Uterus (tissue), 2 donors: Measurements from ENCODE around the gene RNF32.
"Not testable (repeated sequence)": the region's sequence is repeated elsewhere in the genome, so short reads cannot be mapped to it uniquely, and the experiment has no call there.

ENCODE experiments used
- CTCF ChIP-seq, 4 experiments: fragments of 200-600 bp in 2 of 4; fragments of 450-650 bp in 2 of 4; sonication (generic) in 2 of 4; IDR thresholded peaks; one replicate each; pipeline ENCODE4 v1.5.1; 2016 to 2019; ENCODE audit warnings: antibody characterized with exemption in 4 of 4, mild to moderate bottlenecking in 2 of 4, moderate library complexity in 1 of 4
- POLR2A ChIP-seq, 2 donors: fragments of 450-650 bp; IDR thresholded peaks; one replicate each; pipeline ENCODE4 v1.6.1; 2016; ENCODE audit warnings: antibody characterized with exemption in 2 of 2, mild to moderate bottlenecking in 1 of 2, moderate library complexity in 1 of 2

GRCh38 chr7:156637093-156637492, 3.5 kb upstream of the RNF32 start:
- not testable (repeated sequence) for TF ChIP-seq CTCF, POLR2A (IDR thresholded peaks at IDR 0.05)
